Cardiac muscle cell (in vitro differentiated cells and primary cell): ENCODE measurements around the gene RAB19. TPM values are rescaled to one million over a fixed set of nuclear protein-coding genes. Genes with fewer than 3 reads are reported as not detected.

Experiments used
- DNase-seq, 2 donors: peaks; one replicate each; pipeline versions ENCODE4 v3.0.0 to v3.0.0-alpha.2; 2010 to 2017; ENCODE audit warnings: low read depth in 1 of 2, low spot score in 1 of 2
- H3K27ac ChIP-seq: fragments of 200-600 bp; sonication (generic); 2 replicates; pipeline ENCODE4 v1.5.1; 2016
- H3K27me3 ChIP-seq: fragments of 200-600 bp; sonication (generic); 2 replicates; pipeline ENCODE4 v1.6.0; 2016; ENCODE audit warnings: control low read depth
- H3K36me3 ChIP-seq: fragments of 200-600 bp; sonication (generic); 2 replicates; pipeline ENCODE4 v1.5.1; 2016; ENCODE audit warnings: control low read depth
- H3K4me1 ChIP-seq: fragments of 200-600 bp; sonication (generic); 2 replicates; pipeline ENCODE4 v1.8.1; 2017; ENCODE audit warnings: low read depth, mild to moderate bottlenecking, mixed run types
- H3K4me3 ChIP-seq: fragments of 200-600 bp; sonication (generic); 2 replicates; pipeline ENCODE4 v1.5.1; 2016; ENCODE audit warnings: mild to moderate bottlenecking
- H3K9me3 ChIP-seq: fragments of 200-600 bp; sonication (generic); 2 replicates; pipeline ENCODE4 v1.5.1; 2017; ENCODE audit warnings: low read depth, mild to moderate bottlenecking, control low read depth
- polyA plus RNA-seq: library from polyadenylated mRNA; unstranded; fragments of >200 nt; fragmentation: Nextera tagmentation; extraction: Ambion mirVana; gene quantifications from 2 replicates; pipeline ENCODE4 v1.2.1, GENCODE V29; 2016
- total RNA-seq: library from RNA; depleted of rRNA; stranded (reverse); fragments of >200 nt; gene quantifications from 2 replicates; pipeline ENCODE4 v1.2.3, GENCODE V29; 2016
- TF ChIP-seq, protein P1 (sequence below): IDR thresholded peaks from 2 replicates; pipeline ENCODE4 v1.5.1; 2012; ENCODE audit warnings: low read depth, mild to moderate bottlenecking, low read length

Gene RAB19
- total and polyA plus RNA-seq, 2 experiments from 2014 or later, result 0.39 to 2.0 TPM

DNA sequence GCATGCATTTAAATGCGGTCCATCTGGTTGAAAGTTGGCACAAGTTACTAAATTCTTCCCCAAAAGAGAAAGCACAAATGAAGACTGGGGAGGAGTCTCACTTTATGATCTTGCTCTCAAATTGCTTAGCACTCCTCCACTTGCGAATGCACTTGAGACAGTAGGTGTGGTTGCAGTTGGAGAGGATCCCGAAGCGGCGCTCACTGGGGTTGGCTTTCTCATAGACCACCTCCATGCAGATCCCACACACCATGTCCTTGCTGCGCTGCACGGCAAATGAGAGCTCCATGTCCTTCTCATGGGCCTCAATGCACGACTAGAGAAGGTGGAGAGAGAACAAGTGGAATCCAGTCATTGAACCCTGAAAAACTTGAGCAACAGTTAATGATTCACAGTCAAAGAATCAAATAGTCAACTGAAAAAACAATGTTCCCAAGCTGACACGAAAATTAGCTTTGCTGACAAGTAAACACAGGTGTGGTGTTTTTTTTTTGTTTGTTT is 52.7 kb downstream of the RAB19 start:
- no peak for DNase-seq
- Histone ChIP-seq H3K4me3 (no peak overlapping the region), H3K9me3 (no peaks in the 10 kb centered on the region), H3K4me1 (no peaks in the 10 kb centered on the region), H3K27ac (no peak overlapping the region), H3K36me3 (peaks cover 53% of the 10 kb centered on the region), H3K27me3 (no peaks in the 10 kb centered on the region)
- TF ChIP-seq, protein P1, sequence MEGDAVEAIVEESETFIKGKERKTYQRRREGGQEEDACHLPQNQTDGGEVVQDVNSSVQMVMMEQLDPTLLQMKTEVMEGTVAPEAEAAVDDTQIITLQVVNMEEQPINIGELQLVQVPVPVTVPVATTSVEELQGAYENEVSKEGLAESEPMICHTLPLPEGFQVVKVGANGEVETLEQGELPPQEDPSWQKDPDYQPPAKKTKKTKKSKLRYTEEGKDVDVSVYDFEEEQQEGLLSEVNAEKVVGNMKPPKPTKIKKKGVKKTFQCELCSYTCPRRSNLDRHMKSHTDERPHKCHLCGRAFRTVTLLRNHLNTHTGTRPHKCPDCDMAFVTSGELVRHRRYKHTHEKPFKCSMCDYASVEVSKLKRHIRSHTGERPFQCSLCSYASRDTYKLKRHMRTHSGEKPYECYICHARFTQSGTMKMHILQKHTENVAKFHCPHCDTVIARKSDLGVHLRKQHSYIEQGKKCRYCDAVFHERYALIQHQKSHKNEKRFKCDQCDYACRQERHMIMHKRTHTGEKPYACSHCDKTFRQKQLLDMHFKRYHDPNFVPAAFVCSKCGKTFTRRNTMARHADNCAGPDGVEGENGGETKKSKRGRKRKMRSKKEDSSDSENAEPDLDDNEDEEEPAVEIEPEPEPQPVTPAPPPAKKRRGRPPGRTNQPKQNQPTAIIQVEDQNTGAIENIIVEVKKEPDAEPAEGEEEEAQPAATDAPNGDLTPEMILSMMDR, result no peak

DNA sequence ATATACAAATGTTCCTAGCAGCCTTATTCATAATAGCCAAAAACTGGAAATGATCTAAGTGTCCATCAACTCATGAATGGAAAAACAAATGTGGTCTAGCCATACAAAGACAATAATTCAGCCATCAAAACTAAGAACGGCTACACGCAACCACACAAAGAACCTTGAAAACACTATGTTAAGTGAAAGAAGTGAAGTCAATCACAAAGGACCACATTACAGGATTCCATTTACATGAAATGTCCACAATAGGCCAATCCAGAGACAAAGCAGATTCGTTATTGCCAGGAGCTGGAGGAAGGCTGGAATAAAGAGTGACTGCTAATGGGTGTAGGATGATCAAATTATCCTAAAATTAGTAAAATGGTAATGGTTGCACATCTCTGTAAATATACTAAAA is 54.3 kb downstream of the RAB19 start:
- no peak for DNase-seq
- no peak overlapping the region for H3K4me3 ChIP-seq
- peaks cover 56% of the 10 kb centered on the region for H3K36me3 ChIP-seq
- no peaks in the 10 kb centered on the region for H3K27me3 ChIP-seq
- TF ChIP-seq, protein P1, result no peak
- no peaks in the 10 kb centered on the region for H3K4me1 ChIP-seq
- no peaks in the 10 kb centered on the region for H3K9me3 ChIP-seq
- H3K27ac ChIP-seq, result no peak overlapping the region

DNA sequence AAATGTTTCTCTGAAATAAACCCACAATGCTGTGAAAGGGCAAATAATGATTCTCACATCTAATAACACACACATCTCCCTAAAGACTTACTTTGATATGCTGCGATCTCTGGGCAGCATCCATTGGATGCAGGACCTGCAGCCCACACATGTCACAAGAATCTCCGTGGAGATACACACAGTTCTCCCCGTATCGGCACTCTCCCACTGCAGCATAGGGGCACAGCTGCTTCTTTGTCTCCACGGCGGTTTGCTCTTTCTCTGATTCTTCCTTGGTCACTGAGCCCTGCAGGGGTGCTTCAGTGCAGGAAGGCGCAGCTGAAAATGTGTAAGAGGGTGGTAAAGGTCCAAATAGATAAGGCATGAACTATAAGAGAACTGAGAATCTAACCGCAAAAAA is 55.1 kb downstream of the RAB19 start:
- Histone ChIP-seq H3K4me3 (no peak overlapping the region), H3K27me3 (no peaks in the 10 kb centered on the region), H3K4me1 (no peaks in the 10 kb centered on the region), H3K36me3 (peaks cover 51% of the 10 kb centered on the region), H3K27ac (no peak overlapping the region), H3K9me3 (no peaks in the 10 kb centered on the region)
- TF ChIP-seq, protein P1, result no peak
- DNase-seq, result no peak

DNA sequence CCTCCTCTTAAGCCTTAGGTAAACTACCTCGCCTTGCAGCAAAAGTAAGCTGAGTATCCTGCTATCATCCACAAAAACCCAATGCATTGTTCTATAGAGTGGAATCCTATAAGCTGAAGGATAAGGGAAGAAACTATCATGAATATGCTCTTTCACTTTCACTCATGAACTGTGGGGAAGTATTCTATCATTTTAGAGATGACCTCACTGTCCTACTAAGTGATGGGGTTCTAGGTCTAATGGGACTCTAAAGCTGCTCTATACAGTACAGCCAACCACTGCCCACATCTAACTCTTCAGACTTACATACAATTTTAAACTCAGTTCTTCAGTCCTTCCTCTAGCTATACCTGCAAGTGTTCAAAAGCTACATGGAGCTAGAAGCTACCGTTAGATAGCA is 59.3 kb downstream of the RAB19 start:
- Histone ChIP-seq H3K27ac (no peak overlapping the region), H3K4me3 (no peak overlapping the region), H3K27me3 (no peaks in the 10 kb centered on the region), H3K4me1 (no peaks in the 10 kb centered on the region), H3K9me3 (no peaks in the 10 kb centered on the region), H3K36me3 (peaks cover 43% of the 10 kb centered on the region)
- no peak for DNase-seq
- TF ChIP-seq, protein P1, result no peak

DNA sequence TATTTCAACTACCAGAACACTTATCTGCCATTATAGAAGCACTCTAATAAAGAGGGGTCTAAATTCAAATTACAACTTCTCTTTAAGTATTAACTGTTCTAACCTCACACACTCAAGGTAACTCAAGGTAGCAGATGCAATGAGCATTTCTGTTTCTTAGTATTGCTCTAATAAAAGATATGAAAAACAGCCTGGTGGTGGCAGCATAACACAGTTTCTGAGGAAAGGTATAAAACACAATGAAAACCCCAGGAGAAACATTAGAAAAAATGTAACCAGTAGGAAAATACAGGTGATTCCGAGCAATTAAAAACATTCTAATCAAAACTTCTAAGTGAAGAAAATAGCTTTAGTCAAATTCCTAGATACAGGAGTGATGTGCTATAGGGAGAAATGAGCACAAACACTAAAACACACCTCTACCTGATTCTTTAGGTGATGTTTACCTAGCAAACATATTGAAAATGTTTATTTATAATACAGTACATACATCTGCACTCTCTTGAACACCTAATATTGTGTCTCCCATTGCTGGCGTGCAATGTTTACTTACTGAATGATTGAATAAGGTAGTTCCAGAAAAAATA is 72.0 kb downstream of the RAB19 start:
- H3K4me3 ChIP-seq, result no peak overlapping the region
- no peaks in the 10 kb centered on the region for H3K9me3 ChIP-seq
- peaks cover 3% of the 10 kb centered on the region for H3K36me3 ChIP-seq
- peak; percentile 53 to 64 for DNase-seq
- TF ChIP-seq, protein P1, result peak; percentile 56
- H3K27ac ChIP-seq, result no peak overlapping the region
- no peaks in the 10 kb centered on the region for H3K27me3 ChIP-seq
- peaks cover 13% of the 10 kb centered on the region for H3K4me1 ChIP-seq
